MM.1S (cell line): Measurements from ENCODE around the gene CBX7.

Experiments
- CTCF ChIP-seq: fragments of 300-600 bp; sonication (generic); IDR thresholded peaks from 2 replicates; pipeline ENCODE4 v1.5.1; 2016; ENCODE audit warnings: antibody characterized with exemption, low read length, mixed read lengths
- EZH2phosphoT487 ChIP-seq: fragments of 300-600 bp; sonication (generic); IDR thresholded peaks from 2 replicates; pipeline ENCODE4 v1.6.1; 2018; ENCODE audit warnings: antibody characterized with exemption, low read length

- TF ChIP-seq CTCF = no peak
- no peak for TF ChIP-seq EZH2phosphoT487
Observed at GRCh38 chr22:39194098-39194497, 41.6 kb upstream of the CBX7 start.
